Prostate gland (tissue), 2 donors: Measurements from ENCODE around the gene SPHKAP.

Experiments
- POLR2A ChIP-seq: fragments of 450-650 bp; IDR thresholded peaks from one replicate; pipeline ENCODE4 v1.6.1; 2016; ENCODE audit warnings: antibody characterized with exemption, mild to moderate bottlenecking
- POLR2AphosphoS5 ChIP-seq: sonication (generic); formaldehyde crosslinking; IDR thresholded peaks from one replicate; pipeline ENCODE4 v1.6.1; 2017; ENCODE audit warnings: antibody characterized with exemption
- TF ChIP-seq, protein P1 (sequence below), 4 experiments: fragments of 200-600 bp in 2 of 4; fragments of 450-650 bp in 2 of 4; sonication (generic) in 2 of 4; IDR thresholded peaks; 1 replicate in 3 of 4; 2 replicates in 1 of 4; pipeline ENCODE4 v1.5.1; 2016 to 2019; ENCODE audit warnings: antibody characterized with exemption in 4 of 4, mild to moderate bottlenecking in 2 of 4, moderate library complexity in 2 of 4

- TF ChIP-seq POLR2A (no peak), POLR2AphosphoS5 (no peak)
- TF ChIP-seq, protein P1, sequence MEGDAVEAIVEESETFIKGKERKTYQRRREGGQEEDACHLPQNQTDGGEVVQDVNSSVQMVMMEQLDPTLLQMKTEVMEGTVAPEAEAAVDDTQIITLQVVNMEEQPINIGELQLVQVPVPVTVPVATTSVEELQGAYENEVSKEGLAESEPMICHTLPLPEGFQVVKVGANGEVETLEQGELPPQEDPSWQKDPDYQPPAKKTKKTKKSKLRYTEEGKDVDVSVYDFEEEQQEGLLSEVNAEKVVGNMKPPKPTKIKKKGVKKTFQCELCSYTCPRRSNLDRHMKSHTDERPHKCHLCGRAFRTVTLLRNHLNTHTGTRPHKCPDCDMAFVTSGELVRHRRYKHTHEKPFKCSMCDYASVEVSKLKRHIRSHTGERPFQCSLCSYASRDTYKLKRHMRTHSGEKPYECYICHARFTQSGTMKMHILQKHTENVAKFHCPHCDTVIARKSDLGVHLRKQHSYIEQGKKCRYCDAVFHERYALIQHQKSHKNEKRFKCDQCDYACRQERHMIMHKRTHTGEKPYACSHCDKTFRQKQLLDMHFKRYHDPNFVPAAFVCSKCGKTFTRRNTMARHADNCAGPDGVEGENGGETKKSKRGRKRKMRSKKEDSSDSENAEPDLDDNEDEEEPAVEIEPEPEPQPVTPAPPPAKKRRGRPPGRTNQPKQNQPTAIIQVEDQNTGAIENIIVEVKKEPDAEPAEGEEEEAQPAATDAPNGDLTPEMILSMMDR (IDR thresholded peaks at IDR 0.05), result no peak
Observed at GRCh38 chr2:228015741-228016140, 165.7 kb downstream of the SPHKAP start.
